H1 (cell line): ENCODE data around the gene PNCK. TPM values are rescaled to one million over a fixed set of nuclear protein-coding genes. Genes with fewer than 3 reads are reported as not detected.

Source experiments
- CTCF ChIA-PET: fragments of 300-600 bp; sonication (Branson Sonifier 250); formaldehyde crosslinking; loops from one replicate; lab custom pipeline; 2021; ENCODE audit not compliant: partially characterized antibody; lab: Charles Lee
- POLR2A ChIA-PET: fragments of 300-600 bp; sonication (Branson Sonifier 250); formaldehyde crosslinking; loops from one replicate; lab custom pipeline; 2021; ENCODE audit warnings: inconsistent platforms; ENCODE audit not compliant: partially characterized antibody; lab: Charles Lee
- DNase-seq, 2 experiments: peaks; one replicate each; pipeline versions ENCODE4 v3.0.0 to v3.0.0-alpha.2; 2010 to 2022; ENCODE audit warnings: low spot score in 2 of 2, low read depth in 1 of 2, mixed read lengths in 1 of 2
- FAIRE-seq: peaks from 2 replicates; lab custom pipeline; 2011; peaks lifted over from hg19 to GRCh38; lab: Jason Lieb, UNC
- H2AFZ ChIP-seq: 2 replicates; pipeline ENCODE4 v1.8.1; 2012; ENCODE audit warnings: low read length, inconsistent platforms
- H2AK5ac ChIP-seq: 2 replicates; pipeline ENCODE4 v1.6.1; 2013; ENCODE audit warnings: low read depth, low read length
- H2BK120ac ChIP-seq: replicated peaks from 2 replicates; pipeline ENCODE3; 2013; ENCODE audit warnings: low read depth, low read length, inconsistent platforms
- H2BK12ac ChIP-seq: 2 replicates; pipeline ENCODE4 v1.6.1; 2013; ENCODE audit warnings: low read depth, low read length
- H2BK15ac ChIP-seq: 2 replicates; pipeline ENCODE4 v1.6.1; 2013; ENCODE audit warnings: low read length
- H2BK20ac ChIP-seq: 2 replicates; pipeline ENCODE4 v1.6.1; 2013; ENCODE audit warnings: low read length
- H2BK5ac ChIP-seq: 2 replicates; pipeline ENCODE4 v1.6.1; 2013; ENCODE audit warnings: low read depth, low read length
- H3K14ac ChIP-seq: 2 replicates; pipeline ENCODE4 v1.6.1; 2013; ENCODE audit warnings: inconsistent platforms; ENCODE audit not compliant: insufficient read length
- H3K18ac ChIP-seq: 2 replicates; pipeline ENCODE4 v1.6.1; 2013; ENCODE audit warnings: low read length; ENCODE audit errors: extremely low read depth
- H3K23ac ChIP-seq: 2 replicates; pipeline ENCODE4 v1.6.1; 2013; ENCODE audit warnings: inconsistent platforms; ENCODE audit not compliant: insufficient read length
- H3K23me2 ChIP-seq: 2 replicates; pipeline ENCODE4 v1.6.1; 2013; ENCODE audit warnings: low read depth, low read length
- H3K27ac ChIP-seq: 2 replicates; pipeline ENCODE4 v1.6.1; 2011; ENCODE audit warnings: low read depth, low read length, inconsistent platforms
- H3K27me3 ChIP-seq, 4 experiments: replicated peaks in 1 of 4; 1 replicate in 1 of 4; 2 replicates in 3 of 4; pipeline versions ENCODE4 v1.6.1 to v1.8.1; 2011 to 2013; ENCODE audit warnings: low read length in 3 of 4, mild to moderate bottlenecking in 3 of 4, inconsistent platforms in 2 of 4, mixed read lengths in 2 of 4, moderate library complexity in 1 of 4; ENCODE audit not compliant: control insufficient read depth in 3 of 4, insufficient read depth in 3 of 4; ENCODE audit errors: extremely low read depth in 1 of 4
- H3K36me3 ChIP-seq, 4 experiments: 2 replicates each; pipeline versions ENCODE4 v1.6.1 to v1.8.1; 2011 to 2013; ENCODE audit warnings: mild to moderate bottlenecking in 4 of 4, low read length in 3 of 4, moderate library complexity in 2 of 4, control low read depth in 1 of 4, inconsistent platforms in 1 of 4; ENCODE audit not compliant: insufficient read depth in 4 of 4, control insufficient read depth in 2 of 4
- H3K4ac ChIP-seq: replicated peaks from 2 replicates; pipeline ENCODE3; 2013; ENCODE audit warnings: low read length, low read depth, mixed read lengths, inconsistent platforms; ENCODE audit not compliant: insufficient read length
- H3K4me1 ChIP-seq, 4 experiments: replicated peaks in 1 of 4; 1 replicate in 1 of 4; 2 replicates in 3 of 4; pipeline versions ENCODE4 v1.6.1 to v1.8.1; 2011 to 2013; ENCODE audit warnings: low read length in 3 of 4, inconsistent platforms in 2 of 4, mixed read lengths in 1 of 4; ENCODE audit not compliant: insufficient read depth in 4 of 4, control insufficient read depth in 3 of 4
- H3K4me2 ChIP-seq, 2 experiments: 2 replicates each; pipeline versions ENCODE4 v1.6.1 to v1.8.1; 2011 to 2013; ENCODE audit warnings: low read depth in 2 of 2, low read length in 2 of 2, control low read depth in 1 of 2, inconsistent platforms in 1 of 2, mild to moderate bottlenecking in 1 of 2; ENCODE audit not compliant: insufficient read depth in 1 of 2
- H3K4me3 ChIP-seq, 4 experiments: fragments of 200-600, 300-600 bp in 1 of 4; sonication (generic), shearing (Covaris generic), sonication (Bioruptor Twin) in 1 of 4; 2 replicates each; pipeline versions ENCODE4 v1.5.1 to v1.8.1; 2011 to 2016; ENCODE audit warnings: low read length in 4 of 4, low read depth in 3 of 4, control low read depth in 2 of 4, inconsistent platforms in 2 of 4, mild to moderate bottlenecking in 2 of 4, mixed read lengths in 1 of 4, moderate library complexity in 1 of 4; ENCODE audit not compliant: insufficient read depth in 2 of 4; ENCODE audit errors: extremely low read depth in 1 of 4
- H3K56ac ChIP-seq: replicated peaks from 2 replicates; pipeline ENCODE3; 2013; ENCODE audit warnings: low read depth, mild to moderate bottlenecking, mixed read lengths, low read length, inconsistent platforms; ENCODE audit not compliant: insufficient read length
- H3K79me1 ChIP-seq: 2 replicates; pipeline ENCODE4 v1.6.1; 2013; ENCODE audit warnings: low read depth, low read length, control low read depth
- H3K79me2 ChIP-seq, 2 experiments: 2 replicates each; pipeline versions ENCODE4 v1.6.1 to v1.8.1; 2012 to 2013; ENCODE audit warnings: low read length in 2 of 2, mild to moderate bottlenecking in 2 of 2, inconsistent platforms in 1 of 2; ENCODE audit not compliant: insufficient read depth in 2 of 2, control insufficient read depth in 1 of 2
- H3K9ac ChIP-seq, 4 experiments: replicated peaks in 1 of 4; 1 replicate in 1 of 4; 2 replicates in 3 of 4; pipeline versions ENCODE4 v1.6.1 to v1.8.1; 2011 to 2013; ENCODE audit warnings: low read depth in 3 of 4, low read length in 3 of 4, control low read depth in 2 of 4, mild to moderate bottlenecking in 2 of 4, moderate library complexity in 2 of 4, inconsistent platforms in 1 of 4; ENCODE audit errors: extremely low read depth in 1 of 4
- H3K9me3 ChIP-seq, 2 experiments: 2 replicates each; pipeline versions ENCODE4 v1.6.1 to v1.8.1; 2012 to 2013; ENCODE audit warnings: mild to moderate bottlenecking in 2 of 2, moderate library complexity in 2 of 2, control low read depth in 1 of 2, inconsistent platforms in 1 of 2, low read depth in 1 of 2, low read length in 1 of 2, mixed read lengths in 1 of 2; ENCODE audit not compliant: insufficient read depth in 2 of 2
- H4K20me1 ChIP-seq, 2 experiments: replicated peaks in 1 of 2; 2 replicates each; pipeline versions ENCODE3 to v1.8.1; 2011 to 2013; ENCODE audit warnings: inconsistent platforms in 2 of 2, low read length in 2 of 2, mild to moderate bottlenecking in 1 of 2; ENCODE audit not compliant: insufficient read depth in 2 of 2, control insufficient read depth in 1 of 2
- H4K5ac ChIP-seq: 2 replicates; pipeline ENCODE4 v1.6.1; 2013; ENCODE audit warnings: low read length, low read depth, mixed read lengths, inconsistent platforms; ENCODE audit not compliant: insufficient read length
- H4K8ac ChIP-seq: 2 replicates; pipeline ENCODE4 v1.8.0; 2013; ENCODE audit warnings: mild to moderate bottlenecking, moderate library complexity, low read length, inconsistent platforms; ENCODE audit not compliant: insufficient read depth; ENCODE audit errors: extremely low read depth
- H4K91ac ChIP-seq: replicated peaks from 2 replicates; pipeline ENCODE3; 2013; ENCODE audit warnings: low read length, mixed read lengths, inconsistent platforms; ENCODE audit not compliant: insufficient read length
- ATF3 ChIP-seq: IDR thresholded peaks from 2 replicates; pipeline ENCODE4 v1.6.1; 2011; ENCODE audit warnings: low read depth, mild to moderate bottlenecking, low read length; ENCODE audit not compliant: insufficient read depth
- BRCA1 ChIP-seq: IDR thresholded peaks from 2 replicates; pipeline ENCODE4 v1.6.1; 2012; ENCODE audit warnings: low read depth, low read length, improper control_type of control experiment
- CTCF ChIP-seq, 3 experiments: IDR thresholded peaks; 1 replicate in 2 of 3; 2 replicates in 1 of 3; pipeline versions ENCODE4 v1.5.1 to v1.6.1; 2011; ENCODE audit warnings: low read length in 3 of 3, mild to moderate bottlenecking in 3 of 3, inconsistent platforms in 2 of 3, low read depth in 1 of 3, moderate library complexity in 1 of 3; ENCODE audit not compliant: insufficient read depth in 1 of 3; ENCODE audit errors: control extremely low read depth in 1 of 3
- KDM4A ChIP-seq: IDR thresholded peaks from one replicate; pipeline ENCODE4 v1.7.1; 2012; ENCODE audit warnings: low read depth, mild to moderate bottlenecking, moderate library complexity, low read length, inconsistent platforms; ENCODE audit not compliant: severe bottlenecking
- NANOG ChIP-seq: IDR thresholded peaks from 2 replicates; pipeline ENCODE4 v1.6.1; 2011; ENCODE audit warnings: low read length, low read depth, mild to moderate bottlenecking, inconsistent platforms; ENCODE audit not compliant: insufficient read depth, poor library complexity, severe bottlenecking
- RBBP5 ChIP-seq: IDR thresholded peaks from 2 replicates; pipeline ENCODE4 v1.7.1; 2012; ENCODE audit warnings: low read depth, mild to moderate bottlenecking, inconsistent platforms, low read length, moderate library complexity, borderline replicate concordance
- SIX5 ChIP-seq: IDR thresholded peaks from 2 replicates; pipeline ENCODE4 v1.6.1; 2011; ENCODE audit warnings: mild to moderate bottlenecking, low read depth, low read length
- TAF7 ChIP-seq: optimal IDR thresholded peaks from 2 replicates; pipeline ENCODE3; 2011; ENCODE audit warnings: low read depth, mild to moderate bottlenecking, inconsistent platforms, low read length, moderate library complexity, borderline replicate concordance
- WGBS, 2 experiments: shearing (Covaris generic) in 1 of 2; methylation state at CpG; one replicate each; pipeline versions ENCODE4 v1.1.6 to v1.1.7; 2013 to 2015; ENCODE audit warnings: low lambda C conversion rate in 2 of 2, mixed read lengths in 2 of 2, inconsistent platforms in 1 of 2, low coverage in 1 of 2, missing lambda C conversion rate in 1 of 2; ENCODE audit not compliant: insufficient replicate concordance in 2 of 2, insufficient coverage in 1 of 2, insufficient read length in 1 of 2; ENCODE audit errors: extremely low coverage in 1 of 2, missing lambda C conversion rate in 1 of 2; 5-methylcytosine and 5-hydroxymethylcytosine counted together
- polyA plus RNA-seq, 7 experiments: library from polyadenylated mRNA; depleted of rRNA in 3 of 7; stranded (reverse) in 5 of 7; unstranded in 2 of 7; fragments of >200 nt in 5 of 7; fragments of 200-250 nt in 2 of 7; gene quantifications; 1 replicate in 5 of 7; 2 replicates in 1 of 7; 4 replicates in 1 of 7; pipeline versions ENCODE4 v1.2.1 to v1.2.3, GENCODE V29; 2011 to 2013; ENCODE audit warnings: missing spikeins in 2 of 7, mixed read lengths in 2 of 7
- total RNA-seq: library from RNA; stranded (reverse); fragmentation: NEBNext Ultra II Directional; extraction: Animal tissue kit (Norgen Biotek cat#: 25700); gene quantifications from 2 replicates; pipeline ENCODE4 v1.2.1, GENCODE V29; 2021

PNCK gene
- total and polyA plus RNA-seq, 2 of the 8 experiments (the other 6 are each of a cell fraction or from before 2014, with no cell fraction given), result 6.2 to 6.3 TPM

GRCh38 chrX:153631907-153632594, 41.6 kb downstream of the PNCK start:
- FAIRE-seq, result no peak
- POLR2A ChIA-PET, result no interaction called here
- no peak overlapping the region for H2BK15ac ChIP-seq
- TF ChIP-seq RBBP5 (no peak), BRCA1 (no peak), KDM4A (no peak), NANOG (no peak), ATF3 (no peak), CTCF (IDR thresholded peaks at IDR 0.05; ENCODE audit: control extremely low read depth in 1 of 3, insufficient read depth in 1 of 3, low read depth in 1 of 3, low read length in 3 of 3) (no peak), TAF7 (no peak), SIX5 (no peak)

More at GRCh38 chrX:153631907-153632594, 41.6 kb downstream of the PNCK start:
- CTCF ChIA-PET, result interaction anchor here (0.8 to 4.5 kb wide), 12 partner anchors 9 to 92 kb away, joined by 3 to 30 read pairs (median 5); partner anchors contain the start of gene DUSP9
- Histone ChIP-seq H3K23me2 (no peaks in the 10 kb centered on the region), H2AK5ac (no peak overlapping the region), H3K79me1 (no peaks in the 10 kb centered on the region), H3K4ac (no peak overlapping the region), H3K4me2 (no peak overlapping the region), H2BK5ac (no peak overlapping the region), H4K8ac (no peak overlapping the region), H3K18ac (no peak overlapping the region), H2BK120ac (no peak overlapping the region), H3K27me3 (no peaks in the 10 kb centered on the region), H3K9me3 (no peaks in the 10 kb centered on the region), H4K91ac (no peak overlapping the region), H3K56ac (no peak overlapping the region), H2BK12ac (no peak overlapping the region), H3K79me2 (no peaks in the 10 kb centered on the region), H3K4me3 (no peak overlapping the region), H3K36me3 (no peaks in the 10 kb centered on the region), H2AFZ (no peak overlapping the region), H3K9ac (no peak overlapping the region), H3K14ac (no peak overlapping the region), H3K4me1 (peaks cover 0 to 3% (median 0%) of the 10 kb centered on the region in 4 experiments; a peak in 1 of 7 replicates), H3K27ac (no peak overlapping the region), H4K5ac (no peak overlapping the region), H3K23ac (no peak overlapping the region), H2BK20ac (no peak overlapping the region), H4K20me1 (no peaks in the 10 kb centered on the region)
- no peak for DNase-seq
- WGBS, 2 experiments, result 90% methylated on average over 10 of the region's 19 CpGs; no CpG with 5 or more reads in 1 of the 2 experiments
